GM12891 (cell line): ENCODE results near the gene PAPLN.

Experiments used
- POLR2A ChIP-seq: IDR thresholded peaks from 2 replicates; pipeline ENCODE4 v1.6.1; 2011; ENCODE audit warnings: low read depth, low read length, control low read depth
- TAF1 ChIP-seq: IDR thresholded peaks from 2 replicates; pipeline ENCODE4 v1.6.1; 2011; ENCODE audit warnings: low read depth, low read length, control low read depth

DNA sequence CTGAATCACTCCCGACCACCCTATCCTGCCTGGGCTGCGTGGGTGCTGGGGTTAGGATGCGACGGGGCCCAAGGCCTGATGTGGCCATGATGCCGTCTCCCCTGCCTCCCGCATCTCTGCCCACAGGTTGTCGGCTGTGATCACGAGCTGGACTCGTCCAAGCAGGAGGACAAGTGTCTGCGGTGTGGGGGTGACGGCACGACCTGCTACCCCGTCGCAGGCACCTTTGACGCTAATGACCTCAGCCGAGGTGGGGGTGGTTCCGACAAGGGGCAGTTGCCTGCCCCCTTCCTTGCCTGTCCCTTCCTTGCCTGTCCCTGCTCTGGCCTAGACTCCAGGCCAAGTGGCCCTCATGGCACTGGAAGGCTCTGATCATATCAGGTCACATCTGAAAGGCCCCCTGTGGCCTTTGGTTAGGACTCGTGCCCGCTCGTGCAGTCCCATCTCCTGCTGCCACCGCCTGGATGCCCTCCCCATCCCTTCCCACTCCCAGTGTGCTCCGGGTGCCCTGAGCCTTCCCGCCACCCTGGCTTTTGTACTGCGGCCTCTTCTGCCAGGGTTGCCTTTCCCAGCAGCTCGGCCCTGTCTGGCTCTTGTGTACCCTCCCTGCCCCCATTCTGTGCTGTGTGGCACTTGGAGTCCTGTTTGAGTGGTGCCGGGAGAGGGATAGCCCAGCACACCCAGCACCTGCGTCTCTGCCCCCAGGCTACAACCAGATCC, 13.6 kb downstream of the PAPLN start:
- no peak for TF ChIP-seq TAF1
- TF ChIP-seq POLR2A = no peak
